GM04504 (cell line): ENCODE results near the gene C19orf81.

Source experiments
- DNase-seq: peaks from one replicate; pipeline ENCODE4 v3.0.0-alpha.2; 2012; ENCODE audit warnings: low read depth

Gene C19orf81

DNA sequence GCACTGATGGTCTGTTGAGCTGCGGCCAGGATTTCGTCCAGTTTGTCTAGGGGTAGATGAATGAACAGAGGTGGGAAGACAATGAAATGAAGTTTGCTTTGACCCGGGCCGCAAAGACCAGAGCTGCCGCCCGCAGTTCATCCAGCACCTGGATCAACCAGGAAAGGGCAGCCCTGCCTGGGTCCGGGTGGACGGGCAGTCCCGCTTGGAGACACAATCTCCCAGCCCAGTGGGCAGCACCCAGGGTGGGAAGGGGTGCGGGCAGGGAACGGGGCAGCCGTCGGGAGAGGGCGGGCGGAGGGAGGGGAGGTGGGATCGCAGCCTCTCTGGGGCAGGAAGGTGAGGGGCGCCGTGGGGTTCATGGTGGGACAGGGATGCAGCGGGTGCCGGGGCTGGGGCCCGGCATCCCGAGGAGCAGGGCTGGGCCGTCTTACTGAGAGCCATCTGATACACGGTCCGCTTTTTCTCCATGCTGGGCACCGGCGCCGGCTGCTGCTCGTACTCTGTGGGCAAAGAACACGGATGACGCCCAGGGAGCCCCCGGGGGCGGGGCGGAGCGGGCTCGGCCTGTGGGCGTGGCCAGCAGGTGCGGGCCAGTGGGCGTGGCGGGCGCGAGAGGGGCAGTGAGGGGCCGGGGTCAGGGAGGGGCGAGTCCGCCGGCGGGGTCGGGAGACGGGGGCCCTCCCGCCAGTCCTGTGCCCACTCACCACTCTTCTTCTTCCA lies 37.2 kb downstream of the C19orf81 start:
- DNase-seq: no peak

DNA sequence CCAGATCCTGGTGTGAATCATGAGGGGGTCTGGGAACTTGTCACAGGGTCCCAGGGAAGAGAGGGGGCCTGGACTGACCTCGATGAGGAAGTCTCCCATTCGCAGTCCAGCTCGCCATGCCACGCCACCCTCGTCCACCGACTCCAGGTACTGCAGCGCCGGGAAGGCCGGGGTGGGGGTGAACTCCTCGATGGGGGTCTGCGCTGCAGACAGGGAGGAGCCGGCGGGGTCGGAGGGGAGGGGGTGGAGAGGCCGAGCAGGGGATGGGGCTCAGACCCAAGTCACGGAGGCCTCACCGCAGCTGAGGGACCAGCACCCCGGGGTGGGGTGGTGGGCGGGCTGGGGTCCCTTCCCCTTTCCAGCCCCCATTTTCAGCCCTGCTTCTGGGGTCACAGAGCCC lies 39.5 kb downstream of the C19orf81 start:
- no peak for DNase-seq

DNA sequence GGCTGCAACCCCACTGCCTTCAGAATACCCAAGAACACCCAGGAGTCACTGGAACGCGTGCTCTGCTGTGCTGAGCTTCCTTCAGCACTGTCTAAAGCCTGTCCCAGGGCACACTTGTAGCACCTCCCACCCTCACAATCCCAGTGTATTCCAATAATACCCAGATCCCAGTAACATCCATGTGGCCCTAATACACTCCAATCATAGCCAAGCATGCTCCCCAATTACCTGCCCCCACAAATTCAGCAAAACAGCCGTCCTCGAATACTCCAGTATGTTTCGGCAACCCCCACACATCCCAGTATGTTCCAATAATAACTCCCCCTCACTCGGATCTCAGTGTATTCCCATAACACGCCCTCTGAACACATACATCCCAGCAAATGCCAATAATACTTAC lies 41.2 kb downstream of the C19orf81 start:
- DNase-seq: no peak

DNA sequence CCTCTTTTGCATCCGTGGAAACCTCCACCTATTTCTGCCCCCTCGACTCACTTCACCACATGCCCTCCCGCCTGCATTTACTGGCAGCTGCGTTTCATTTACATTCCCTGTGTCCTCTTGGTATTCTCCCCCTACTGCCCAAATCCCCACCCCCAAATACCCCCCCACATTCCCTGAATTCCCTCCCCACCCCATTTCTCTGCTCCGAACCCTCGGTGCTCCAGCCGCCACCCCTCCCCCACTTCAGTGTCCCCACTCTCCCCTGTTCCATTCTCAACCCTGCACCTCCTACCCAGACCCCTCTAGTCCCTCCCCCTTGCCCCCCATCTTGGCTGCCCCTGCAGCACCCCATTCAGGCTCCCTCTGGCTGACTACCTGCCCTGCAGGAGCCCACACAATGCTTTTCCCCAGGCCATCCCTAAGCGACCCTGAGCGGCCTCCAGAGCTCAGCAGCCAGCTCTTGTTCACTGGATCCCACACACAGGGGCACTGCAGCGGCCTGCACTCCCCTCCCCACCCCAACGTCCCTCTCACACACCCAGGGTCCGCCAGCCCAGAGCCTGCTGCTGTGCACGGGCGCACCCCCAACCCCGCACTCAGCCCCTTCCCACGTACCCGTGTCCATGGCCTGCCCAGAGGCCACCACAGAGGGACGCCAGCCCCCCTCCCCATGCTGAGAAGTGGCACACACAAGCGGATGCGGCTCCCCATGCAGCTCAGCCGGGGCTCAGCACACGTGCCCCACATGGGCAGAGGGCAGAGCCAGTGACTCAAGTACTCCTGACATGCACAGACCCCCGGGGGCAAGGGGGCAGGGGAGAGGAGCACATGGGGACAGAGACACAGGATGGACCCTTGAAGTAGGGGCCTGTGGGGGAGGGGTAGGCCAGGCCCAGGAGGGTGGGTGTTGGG lies 44.1 kb downstream of the C19orf81 start:
- DNase-seq: no peak

DNA sequence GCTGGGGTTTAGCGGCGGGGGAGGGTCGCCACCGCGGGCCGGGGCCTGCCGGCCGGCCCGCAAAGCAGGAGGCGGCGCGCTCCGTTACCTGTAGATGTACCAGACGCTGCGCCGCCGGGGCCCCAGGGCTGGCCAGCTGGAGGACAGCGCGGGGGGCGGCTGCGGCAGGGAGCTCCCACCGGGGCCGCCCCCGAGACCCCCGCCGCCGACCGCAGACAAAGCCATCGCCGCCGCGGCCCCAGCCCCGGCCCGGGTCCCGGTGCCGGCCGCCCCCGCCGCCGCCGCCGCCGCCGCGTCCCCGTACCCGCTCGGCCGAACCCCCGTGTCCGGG lies 45.5 kb downstream of the C19orf81 start:
- DNase-seq: no peak

DNA sequence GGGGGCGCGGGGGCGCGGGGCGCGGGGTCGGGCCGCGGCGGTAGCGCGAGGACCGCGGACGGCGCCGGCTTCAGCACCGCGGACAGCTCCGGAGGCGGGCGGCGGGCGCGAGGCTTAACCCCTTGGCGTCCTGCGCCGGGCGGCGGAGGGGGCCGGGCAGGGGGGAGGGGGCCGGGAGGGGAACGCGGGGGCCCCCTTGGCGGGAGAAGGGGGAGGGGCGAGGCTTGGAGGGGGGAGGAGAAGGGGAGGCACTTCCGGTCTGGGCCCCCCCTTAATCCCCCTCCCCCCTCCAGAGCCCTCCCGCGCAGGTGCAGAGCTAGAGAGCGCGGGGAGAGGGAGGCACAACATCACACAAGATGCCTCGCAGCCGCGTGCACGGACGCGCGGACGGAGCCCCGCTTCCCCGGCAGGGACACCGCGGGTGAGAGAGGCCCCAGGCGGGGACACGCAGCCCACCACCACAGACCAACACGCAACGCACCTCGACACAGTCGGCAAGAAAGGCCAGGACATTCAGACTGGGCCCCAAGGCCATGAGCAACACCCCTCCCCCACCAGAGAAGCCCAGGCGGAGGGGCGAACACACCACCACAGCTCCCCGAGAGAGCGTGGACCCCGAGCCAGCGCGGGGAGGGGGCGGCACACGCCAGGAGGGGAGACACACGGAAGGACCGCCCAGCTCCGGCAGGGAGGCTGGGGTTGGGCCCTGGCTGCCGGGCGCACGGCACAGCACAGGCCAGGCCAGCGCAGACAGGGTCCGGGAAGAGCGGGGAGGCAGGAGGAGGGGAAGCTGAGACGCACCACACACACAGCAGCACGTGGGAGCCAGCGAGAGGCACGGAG lies 46.2 kb downstream of the C19orf81 start:
- no peak for DNase-seq

DNA sequence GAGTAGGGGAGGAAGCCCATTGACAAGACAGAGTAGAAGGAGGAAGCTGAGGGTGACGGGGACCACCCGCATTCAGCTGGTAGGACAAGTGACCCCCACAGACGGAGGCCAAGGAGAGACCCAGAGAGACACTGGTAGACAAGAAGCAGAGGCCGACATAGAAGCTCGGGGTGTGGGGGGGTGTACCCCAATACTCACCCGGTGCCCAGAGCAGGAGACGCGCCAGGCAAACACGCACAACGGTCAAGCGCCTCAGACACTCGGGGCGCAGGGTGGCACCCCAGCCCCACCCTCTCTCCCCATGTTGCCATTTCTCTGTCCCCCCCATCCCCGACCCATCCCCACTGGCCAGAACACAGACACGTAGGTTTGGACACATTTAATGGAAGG lies 46.8 kb downstream of the C19orf81 start:
- no peak for DNase-seq

DNA sequence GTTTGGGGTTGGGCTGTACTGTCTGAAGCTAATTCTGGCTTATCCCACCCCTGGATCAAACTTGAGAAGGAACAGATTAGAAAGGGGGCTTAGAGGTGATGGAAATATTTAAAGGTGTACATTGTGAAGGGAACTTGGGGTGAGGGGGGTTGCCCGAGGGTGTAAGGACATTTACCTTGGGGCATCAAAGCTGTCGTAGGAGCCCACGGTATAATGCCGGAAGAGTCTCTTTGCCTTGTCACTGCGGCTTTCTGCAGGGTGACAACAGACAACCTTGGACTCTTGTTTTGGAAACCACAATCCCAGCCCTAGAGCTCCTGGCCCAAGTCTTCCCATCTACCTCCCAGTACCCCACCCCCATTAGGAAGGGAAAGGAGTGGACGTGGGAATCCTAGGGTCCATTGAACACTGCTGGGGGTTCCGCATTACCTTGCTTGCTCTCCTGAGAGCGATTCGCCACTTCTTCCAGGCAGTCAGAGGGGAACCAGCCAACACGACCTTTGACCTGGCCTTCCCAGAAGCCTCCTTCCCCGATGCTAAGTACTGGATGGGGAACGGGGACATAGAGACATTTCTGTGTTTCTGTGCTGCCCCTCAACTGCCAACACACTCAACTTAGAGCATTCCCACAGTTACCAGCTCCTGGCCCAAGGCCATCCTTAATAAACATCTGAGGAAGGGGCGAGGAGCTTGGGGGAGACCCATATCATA lies 48.3 kb downstream of the C19orf81 start:
- no peak for DNase-seq

DNA sequence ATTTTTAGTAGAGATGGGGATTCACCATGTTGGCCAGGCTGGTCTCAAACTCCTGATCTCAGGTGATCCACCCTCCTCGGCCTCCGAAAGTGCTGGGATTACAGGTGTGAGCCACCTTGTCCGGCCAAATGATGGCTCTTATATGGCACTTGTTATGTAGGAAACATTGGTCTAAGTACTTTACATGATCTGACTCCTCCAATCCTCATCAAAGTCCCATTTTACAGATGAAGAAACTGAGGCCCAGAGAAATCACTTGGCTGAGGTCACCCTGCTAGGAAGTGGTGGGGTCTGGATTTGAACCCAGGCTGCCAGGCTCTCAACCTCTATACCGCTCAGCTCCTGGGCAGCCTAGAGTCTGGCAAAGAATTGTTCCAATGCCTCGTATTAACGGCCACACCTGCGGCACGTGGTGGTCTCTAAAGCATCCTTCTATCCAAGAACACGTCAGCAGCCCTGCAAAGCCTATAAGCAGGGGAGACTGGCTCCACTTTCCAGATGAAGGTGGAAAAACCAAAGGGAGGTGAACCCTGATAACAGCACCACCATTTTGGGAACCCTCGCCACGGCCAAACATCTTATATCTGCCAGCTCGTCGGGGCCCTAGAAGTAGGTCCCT lies 52.2 kb downstream of the C19orf81 start:
- DNase-seq: no peak

DNA sequence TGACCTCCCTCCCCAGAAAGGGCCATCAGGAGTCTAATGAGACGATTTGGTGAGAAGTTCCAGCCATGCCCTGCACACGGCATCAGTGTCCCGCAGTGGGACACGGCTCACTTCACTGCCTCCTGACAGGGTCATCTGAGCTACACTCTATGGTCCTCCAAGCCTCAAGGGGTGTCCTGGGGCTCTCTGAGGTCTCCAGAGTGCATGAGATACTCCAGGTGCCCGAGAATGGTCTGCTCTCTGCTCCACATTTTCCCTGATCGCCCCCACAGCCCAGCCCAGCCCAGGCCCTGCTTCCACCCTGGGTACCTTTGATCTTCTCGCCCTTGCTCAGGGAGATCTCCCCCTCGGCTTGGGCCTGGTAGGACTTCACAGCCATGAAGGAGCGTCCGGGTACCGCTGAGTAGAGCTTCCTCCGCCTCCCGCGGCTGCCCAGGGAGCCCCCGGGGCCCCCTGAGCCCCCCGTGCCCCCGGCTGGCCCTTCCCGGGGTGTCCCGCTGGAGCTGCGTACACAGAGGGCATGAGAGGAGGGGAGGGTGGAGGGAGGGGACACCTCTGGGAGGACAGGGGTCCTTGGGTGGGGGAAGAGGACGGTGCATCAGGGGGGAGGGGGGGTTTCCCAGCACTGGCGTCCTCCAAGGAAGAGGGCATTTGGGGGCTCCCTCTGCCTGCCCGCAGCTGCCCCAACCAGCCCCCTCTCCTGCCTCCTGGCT lies 53.1 kb downstream of the C19orf81 start:
- DNase-seq: no peak

DNA sequence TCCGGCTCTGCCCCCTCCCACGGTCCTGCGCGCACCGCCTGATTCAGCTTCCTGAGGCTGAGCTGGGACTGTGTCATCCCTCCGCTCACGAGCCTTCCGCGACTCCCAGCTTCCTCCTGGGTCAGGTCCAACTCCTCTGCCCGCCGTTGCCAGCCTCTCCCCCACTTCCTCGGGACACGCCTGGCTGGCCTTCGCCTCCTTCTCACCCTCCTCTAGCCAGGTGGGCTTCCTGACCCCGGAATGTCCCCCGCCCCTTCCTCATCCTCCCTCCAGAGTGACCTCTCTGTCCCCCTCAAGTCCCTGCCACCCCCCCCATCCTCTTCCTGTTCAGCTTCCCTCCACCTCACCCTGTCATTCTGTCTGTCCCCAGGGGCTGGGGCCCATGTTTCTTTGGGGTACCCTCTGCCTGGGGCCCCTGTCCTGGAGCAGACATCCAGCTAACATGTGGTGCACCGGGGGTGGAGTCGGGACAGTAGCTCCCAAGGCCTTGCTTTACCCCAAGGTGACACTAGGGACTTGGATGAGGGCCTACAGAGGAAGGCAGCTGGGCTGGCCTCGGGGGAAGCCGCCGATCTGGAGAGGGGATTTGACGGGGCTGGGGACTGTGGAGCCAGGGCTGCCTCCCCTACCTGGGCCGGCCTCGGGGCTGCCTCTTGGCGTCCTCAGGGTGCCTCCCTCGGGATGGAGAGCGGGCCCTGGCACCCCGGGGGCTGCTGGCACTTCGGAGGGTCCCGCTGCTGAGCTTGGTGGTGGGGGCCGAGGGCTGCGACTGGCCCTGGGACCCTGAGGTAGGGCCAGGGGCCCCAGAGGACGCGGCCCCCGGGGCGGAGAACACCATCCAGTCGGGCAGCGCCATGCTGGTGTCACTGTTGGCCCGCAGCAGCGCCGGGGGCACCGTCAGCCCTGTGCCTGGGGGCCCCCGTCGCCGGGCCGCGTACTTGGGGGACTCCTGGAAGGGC lies 53.9 kb downstream of the C19orf81 start:
- no peak for DNase-seq

DNA sequence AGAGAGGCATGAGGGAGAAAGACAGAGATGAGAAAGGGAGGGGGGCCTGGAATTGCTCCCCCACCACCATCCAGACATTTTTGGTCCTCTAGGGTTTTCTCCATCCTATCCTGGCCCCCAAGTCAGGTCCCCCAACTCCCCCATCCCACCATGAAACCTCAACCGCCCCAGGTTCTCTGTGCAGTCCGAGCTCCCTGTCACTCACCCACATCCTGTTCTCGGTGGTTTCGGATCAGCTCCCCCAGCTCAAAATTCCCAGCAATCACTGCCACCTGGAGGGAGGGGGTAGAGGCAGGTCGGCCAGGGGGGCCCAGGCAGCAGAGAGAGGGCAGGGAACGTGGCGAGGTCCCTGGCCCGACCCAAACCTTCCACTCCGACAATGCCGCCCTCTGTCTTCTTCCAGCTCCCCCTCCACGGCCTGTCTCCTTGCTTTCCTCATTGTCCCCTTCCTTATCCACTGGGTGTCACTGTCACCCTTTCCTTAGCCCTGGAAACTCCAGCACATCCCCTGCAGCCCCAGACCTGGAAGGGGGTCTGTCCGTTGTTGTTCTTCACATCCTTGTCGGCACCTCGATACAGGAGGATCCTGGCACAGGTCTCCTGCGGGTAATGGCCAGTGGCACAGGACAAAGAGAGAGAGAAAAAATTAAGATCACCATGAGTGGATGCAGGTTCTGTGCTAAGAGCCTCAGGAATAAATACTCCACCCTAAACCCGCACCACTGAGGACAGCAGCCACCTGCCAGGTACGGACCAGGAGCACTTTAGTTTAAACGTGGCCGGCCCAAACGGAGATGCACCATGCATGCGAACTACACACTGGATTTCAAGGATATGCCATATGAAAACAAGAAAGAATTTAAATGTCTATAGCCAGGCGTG lies 54.9 kb downstream of the C19orf81 start:
- no peak for DNase-seq

DNA sequence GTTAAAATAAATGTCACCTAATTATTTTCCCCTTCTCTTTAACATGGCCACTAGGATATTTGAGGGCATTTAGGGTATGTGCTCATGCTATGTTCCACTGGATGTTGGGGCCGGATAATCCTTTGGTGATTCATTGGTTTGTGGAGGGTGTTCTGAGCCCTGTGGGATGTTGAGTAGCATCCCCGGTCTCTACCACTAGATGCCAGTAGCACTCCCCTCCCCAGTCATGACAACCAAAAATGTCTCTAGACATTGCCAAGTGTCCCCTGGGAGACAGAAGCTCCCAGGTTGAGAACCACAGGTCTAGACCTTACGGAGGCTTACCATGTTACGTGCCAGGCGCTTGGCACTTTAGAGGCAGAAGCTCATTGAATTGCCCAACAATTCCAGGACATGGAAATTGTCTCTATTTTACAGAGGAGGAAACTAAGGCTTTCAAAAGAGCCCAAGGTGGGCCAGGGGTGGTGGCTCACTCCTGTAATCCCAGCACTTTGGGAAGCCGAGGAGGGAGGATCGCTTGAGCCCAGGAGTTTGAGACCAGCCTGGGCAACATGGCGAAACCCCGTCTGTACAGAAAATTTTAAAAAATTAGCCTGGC lies 56.3 kb downstream of the C19orf81 start:
- peak; percentile 49 for DNase-seq

DNA sequence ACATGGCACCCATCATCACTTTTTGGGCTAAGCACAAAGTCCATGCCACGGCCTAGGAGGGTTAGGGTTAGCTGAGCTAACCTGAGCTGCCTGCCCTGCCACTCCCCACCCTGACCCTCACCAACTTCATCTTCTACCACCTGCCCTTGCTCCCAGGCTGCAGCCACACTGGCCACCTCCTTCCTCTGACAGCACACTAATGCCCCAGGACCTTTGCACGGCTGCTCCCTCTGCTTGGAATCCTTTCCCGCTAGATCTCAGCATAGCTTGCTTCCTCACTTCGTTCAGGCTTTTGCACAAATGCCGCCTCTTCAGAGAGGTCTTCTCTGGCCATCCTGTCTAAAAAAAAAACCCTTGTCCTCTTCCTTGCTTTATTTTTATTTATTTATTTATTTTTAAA lies 57.1 kb downstream of the C19orf81 start:
- no peak for DNase-seq

DNA sequence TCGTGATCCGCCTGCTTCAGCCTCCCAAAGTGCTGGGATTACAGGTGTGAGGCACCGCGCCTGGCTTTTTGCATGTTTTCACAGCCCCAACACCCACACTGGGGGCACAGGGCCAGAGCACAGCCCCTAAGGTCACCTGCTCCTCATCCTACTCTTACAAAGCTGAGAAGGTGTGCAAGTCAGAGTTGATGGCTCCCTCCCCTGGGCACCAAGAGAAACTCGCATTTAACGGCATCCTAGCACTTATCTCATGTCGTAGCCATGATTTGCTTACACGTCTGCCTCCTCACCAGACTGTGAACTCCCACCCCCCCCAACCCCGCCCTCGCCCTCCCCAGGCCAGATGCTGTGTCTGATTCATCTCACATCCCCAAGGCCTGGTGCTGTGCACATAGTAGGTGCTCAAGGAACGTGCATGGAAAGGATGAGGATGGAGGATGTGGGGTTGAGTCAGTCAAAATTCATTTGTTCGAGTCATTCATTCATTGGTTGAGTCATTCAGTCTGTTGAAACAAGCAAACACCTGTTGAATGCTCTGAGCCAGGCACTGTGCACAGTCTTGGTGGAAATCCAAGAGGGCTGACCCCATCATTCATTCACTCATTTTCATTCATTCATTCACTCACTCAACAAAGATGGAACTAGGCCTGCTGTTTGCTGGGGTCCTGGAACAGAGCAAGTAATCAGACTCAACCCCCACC lies 59.1 kb downstream of the C19orf81 start:
- no peak for DNase-seq
